ENCODE data around the gene SORCS2.

DNA sequence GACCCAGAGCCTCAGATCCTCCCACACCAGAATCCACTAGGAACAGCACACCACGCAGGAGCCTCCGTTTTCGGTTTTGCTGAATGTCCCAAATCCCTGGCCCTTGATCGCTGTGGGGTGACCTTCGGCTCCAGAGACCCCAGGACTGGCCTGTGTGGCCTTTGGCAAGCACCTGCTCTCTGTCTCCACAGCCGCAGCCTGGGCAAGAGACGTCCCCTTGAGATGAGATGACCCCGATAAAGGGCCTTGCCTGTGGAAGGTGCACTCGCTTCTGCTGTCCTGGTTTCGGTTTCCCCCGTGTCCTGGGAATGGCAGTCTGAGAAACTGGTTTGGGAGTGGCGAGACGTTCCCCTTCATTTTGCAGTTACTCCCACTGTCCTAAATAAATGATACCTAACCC, 232.8 kb downstream of the SORCS2 start:
- no peak for TF ChIP-seq EZH2 (IDR thresholded peaks at IDR 0.05; ENCODE audit: borderline replicate concordance, low read length)
- TF ChIP-seq, protein P1, sequence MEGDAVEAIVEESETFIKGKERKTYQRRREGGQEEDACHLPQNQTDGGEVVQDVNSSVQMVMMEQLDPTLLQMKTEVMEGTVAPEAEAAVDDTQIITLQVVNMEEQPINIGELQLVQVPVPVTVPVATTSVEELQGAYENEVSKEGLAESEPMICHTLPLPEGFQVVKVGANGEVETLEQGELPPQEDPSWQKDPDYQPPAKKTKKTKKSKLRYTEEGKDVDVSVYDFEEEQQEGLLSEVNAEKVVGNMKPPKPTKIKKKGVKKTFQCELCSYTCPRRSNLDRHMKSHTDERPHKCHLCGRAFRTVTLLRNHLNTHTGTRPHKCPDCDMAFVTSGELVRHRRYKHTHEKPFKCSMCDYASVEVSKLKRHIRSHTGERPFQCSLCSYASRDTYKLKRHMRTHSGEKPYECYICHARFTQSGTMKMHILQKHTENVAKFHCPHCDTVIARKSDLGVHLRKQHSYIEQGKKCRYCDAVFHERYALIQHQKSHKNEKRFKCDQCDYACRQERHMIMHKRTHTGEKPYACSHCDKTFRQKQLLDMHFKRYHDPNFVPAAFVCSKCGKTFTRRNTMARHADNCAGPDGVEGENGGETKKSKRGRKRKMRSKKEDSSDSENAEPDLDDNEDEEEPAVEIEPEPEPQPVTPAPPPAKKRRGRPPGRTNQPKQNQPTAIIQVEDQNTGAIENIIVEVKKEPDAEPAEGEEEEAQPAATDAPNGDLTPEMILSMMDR (IDR thresholded peaks at IDR 0.05; ENCODE audit: low read length) = no peak

All from OCI-LY1 (cell line).